ENCODE measurements around the gene CX3CL1.

CX3CL1 gene

GRCh38 chr16:57403965-57404817 lies 31.9 kb downstream of the CX3CL1 start, which contains the start of gene CCL17:
Gene CCL17, plus strand, starts transcription at chr16:57404767. Its CDS starts 9,166 bp downstream, at chr16:57413933.
- no peak for TF ChIP-seq CTCF (IDR thresholded peaks at IDR 0.05; ENCODE audit: control insufficient read depth, insufficient read depth, low read depth, low read length, missing control alignments)
- H3K4me3 ChIP-seq (ENCODE audit: control insufficient read depth, low read depth, low read length): no peak within 1 kb of the TSS
- no peak for DNase-seq (ENCODE audit: low read depth)

GRCh38 chr16:57405097-57405496 lies 32.8 kb downstream of the CX3CL1 start:
- no peak for TF ChIP-seq CTCF (IDR thresholded peaks at IDR 0.05; ENCODE audit: control insufficient read depth, insufficient read depth, low read depth, low read length, missing control alignments)
- DNase-seq (ENCODE audit: low read depth): no peak
- no peak overlapping the region for H3K4me3 ChIP-seq (ENCODE audit: control insufficient read depth, low read depth, low read length)

- no peak overlapping the region for H3K4me3 ChIP-seq (ENCODE audit: control insufficient read depth, low read depth, low read length)
- no peak for DNase-seq (ENCODE audit: low read depth)
- TF ChIP-seq CTCF (IDR thresholded peaks at IDR 0.05; ENCODE audit: control insufficient read depth, insufficient read depth, low read depth, low read length, missing control alignments): no peak
Observed at GRCh38 chr16:57406881-57407280, 34.6 kb downstream of the CX3CL1 start.

- no peak for TF ChIP-seq CTCF (IDR thresholded peaks at IDR 0.05; ENCODE audit: control insufficient read depth, insufficient read depth, low read depth, low read length, missing control alignments)
- DNase-seq (ENCODE audit: low read depth): no peak
- H3K4me3 ChIP-seq (ENCODE audit: control insufficient read depth, low read depth, low read length): no peak overlapping the region
Observed at GRCh38 chr16:57407521-57408353, 35.4 kb downstream of the CX3CL1 start.

GRCh38 chr16:57409065-57409464 lies 36.8 kb downstream of the CX3CL1 start:
- no peak for TF ChIP-seq CTCF (IDR thresholded peaks at IDR 0.05; ENCODE audit: control insufficient read depth, insufficient read depth, low read depth, low read length, missing control alignments)
- DNase-seq (ENCODE audit: low read depth): no peak

GRCh38 chr16:57409870-57410587 lies 37.7 kb downstream of the CX3CL1 start:
- DNase-seq (ENCODE audit: low read depth): no peak
- no peak for TF ChIP-seq CTCF (IDR thresholded peaks at IDR 0.05; ENCODE audit: control insufficient read depth, insufficient read depth, low read depth, low read length, missing control alignments)
- H3K4me3 ChIP-seq (ENCODE audit: control insufficient read depth, low read depth, low read length): no peak overlapping the region

More at GRCh38 chr16:57409065-57409464, 36.8 kb downstream of the CX3CL1 start:
- H3K4me3 ChIP-seq (ENCODE audit: control insufficient read depth, low read depth, low read length): no peak overlapping the region

Measured in AG09309 (cell line).